OCI-LY3 (cell line): Measurements from ENCODE around the gene CAMTA1.

ENCODE experiments used
- EZH2phosphoT487 ChIP-seq: fragments of 200-600 bp; shearing (Covaris generic); IDR thresholded peaks from 2 replicates; pipeline ENCODE4 v1.6.1; 2018; ENCODE audit warnings: antibody characterized with exemption, mixed run types, low read depth
- TF ChIP-seq, protein P1 (sequence below): fragments of 200-600, 300-600 bp; sonication (generic); IDR thresholded peaks from 2 replicates; pipeline ENCODE4 v1.5.1; 2014; ENCODE audit warnings: antibody characterized with exemption, low read length, low read depth

DNA sequence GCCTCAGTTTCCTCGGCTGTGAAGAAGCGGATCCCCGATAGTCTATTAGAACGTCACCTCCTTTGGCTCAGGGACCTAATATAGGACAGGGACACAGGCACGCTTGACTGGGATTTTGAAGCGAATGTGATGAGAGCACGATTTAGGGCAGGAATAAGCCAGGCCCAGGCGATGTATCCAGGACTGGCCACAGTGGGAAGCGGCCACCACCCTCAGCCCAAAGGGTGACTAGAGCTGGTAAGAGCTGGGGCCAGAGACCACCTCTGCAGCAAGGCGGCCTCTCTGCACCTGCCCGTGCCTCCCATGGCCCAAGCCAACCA is 885.9 kb downstream of the CAMTA1 start:
- TF ChIP-seq, protein P1, sequence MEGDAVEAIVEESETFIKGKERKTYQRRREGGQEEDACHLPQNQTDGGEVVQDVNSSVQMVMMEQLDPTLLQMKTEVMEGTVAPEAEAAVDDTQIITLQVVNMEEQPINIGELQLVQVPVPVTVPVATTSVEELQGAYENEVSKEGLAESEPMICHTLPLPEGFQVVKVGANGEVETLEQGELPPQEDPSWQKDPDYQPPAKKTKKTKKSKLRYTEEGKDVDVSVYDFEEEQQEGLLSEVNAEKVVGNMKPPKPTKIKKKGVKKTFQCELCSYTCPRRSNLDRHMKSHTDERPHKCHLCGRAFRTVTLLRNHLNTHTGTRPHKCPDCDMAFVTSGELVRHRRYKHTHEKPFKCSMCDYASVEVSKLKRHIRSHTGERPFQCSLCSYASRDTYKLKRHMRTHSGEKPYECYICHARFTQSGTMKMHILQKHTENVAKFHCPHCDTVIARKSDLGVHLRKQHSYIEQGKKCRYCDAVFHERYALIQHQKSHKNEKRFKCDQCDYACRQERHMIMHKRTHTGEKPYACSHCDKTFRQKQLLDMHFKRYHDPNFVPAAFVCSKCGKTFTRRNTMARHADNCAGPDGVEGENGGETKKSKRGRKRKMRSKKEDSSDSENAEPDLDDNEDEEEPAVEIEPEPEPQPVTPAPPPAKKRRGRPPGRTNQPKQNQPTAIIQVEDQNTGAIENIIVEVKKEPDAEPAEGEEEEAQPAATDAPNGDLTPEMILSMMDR = no peak
- TF ChIP-seq EZH2phosphoT487 = no peak
